GM12891 (cell line): ENCODE data around the gene OSGEP.

Source experiments
- DNase-seq: peaks from one replicate; pipeline ENCODE4 v3.0.0; 2011; ENCODE audit warnings: low spot score; ENCODE audit not compliant: insufficient read length
- FAIRE-seq: peaks from 2 replicates; lab custom pipeline; 2011; peaks lifted over from hg19 to GRCh38; lab: Jason Lieb, UNC
- PAX5 ChIP-seq: IDR thresholded peaks from 2 replicates; pipeline ENCODE4 v1.6.1; 2011; ENCODE audit warnings: low read length, moderate library complexity, mild to moderate bottlenecking; ENCODE audit not compliant: insufficient read depth, severe bottlenecking
- POLR2A ChIP-seq: IDR thresholded peaks from 2 replicates; pipeline ENCODE4 v1.6.1; 2011; ENCODE audit warnings: low read depth, low read length, control low read depth
- POLR2AphosphoS5 ChIP-seq: IDR thresholded peaks from 2 replicates; pipeline ENCODE4 v1.6.1; 2011; ENCODE audit warnings: low read depth, low read length, control low read depth
- POU2F2 ChIP-seq: IDR thresholded peaks from 2 replicates; pipeline ENCODE4 v1.6.1; 2011; ENCODE audit warnings: low read depth, mild to moderate bottlenecking, control low read depth, low read length, moderate library complexity
- SPI1 ChIP-seq: IDR thresholded peaks from 2 replicates; pipeline ENCODE4 v1.6.1; 2011; ENCODE audit warnings: low read depth, low read length, control low read depth
- TAF1 ChIP-seq: IDR thresholded peaks from 2 replicates; pipeline ENCODE4 v1.6.1; 2011; ENCODE audit warnings: low read depth, low read length, control low read depth

Gene OSGEP

DNA sequence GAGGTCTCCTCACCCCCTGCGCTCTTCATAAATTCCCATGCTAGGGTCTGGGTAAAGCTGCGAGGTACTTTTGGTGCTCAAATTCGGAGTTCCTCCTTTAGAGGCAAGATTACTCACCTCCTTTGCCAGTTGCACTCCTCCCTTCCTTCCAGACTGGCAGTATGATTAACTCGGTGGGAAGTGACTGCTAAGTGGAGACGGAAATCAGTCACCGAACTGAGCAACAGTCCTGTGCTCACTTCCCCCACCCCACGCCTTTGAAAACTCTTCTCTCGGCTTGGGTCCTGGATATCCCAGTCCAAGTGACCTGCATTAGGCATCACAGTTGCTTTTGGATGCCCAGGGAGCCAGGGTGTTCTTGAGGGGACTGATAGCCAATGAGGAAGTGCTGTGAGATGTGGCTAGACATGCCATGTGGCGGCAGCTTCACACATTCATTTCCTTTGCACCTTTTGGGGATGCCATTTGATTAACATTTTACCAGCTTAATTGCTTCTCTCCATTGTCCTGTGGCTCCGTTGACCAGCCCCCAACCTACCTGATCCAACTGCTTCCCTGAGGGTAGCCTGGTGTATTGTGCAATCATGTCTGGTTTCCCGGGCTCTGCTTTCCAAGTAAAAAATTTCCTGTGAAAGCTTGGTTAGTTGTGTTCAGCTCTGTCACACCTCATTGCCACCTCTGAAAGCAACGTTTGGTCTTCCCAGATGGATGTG is 15.4 kb upstream of the OSGEP start:
- DNase-seq (peak; percentile 34), FAIRE-seq (peak; percentile 55)
- TF ChIP-seq POLR2AphosphoS5 (no peak), POU2F2 (no peak), TAF1 (no peak), POLR2A (no peak), SPI1 (peak; percentile 83)

DNA sequence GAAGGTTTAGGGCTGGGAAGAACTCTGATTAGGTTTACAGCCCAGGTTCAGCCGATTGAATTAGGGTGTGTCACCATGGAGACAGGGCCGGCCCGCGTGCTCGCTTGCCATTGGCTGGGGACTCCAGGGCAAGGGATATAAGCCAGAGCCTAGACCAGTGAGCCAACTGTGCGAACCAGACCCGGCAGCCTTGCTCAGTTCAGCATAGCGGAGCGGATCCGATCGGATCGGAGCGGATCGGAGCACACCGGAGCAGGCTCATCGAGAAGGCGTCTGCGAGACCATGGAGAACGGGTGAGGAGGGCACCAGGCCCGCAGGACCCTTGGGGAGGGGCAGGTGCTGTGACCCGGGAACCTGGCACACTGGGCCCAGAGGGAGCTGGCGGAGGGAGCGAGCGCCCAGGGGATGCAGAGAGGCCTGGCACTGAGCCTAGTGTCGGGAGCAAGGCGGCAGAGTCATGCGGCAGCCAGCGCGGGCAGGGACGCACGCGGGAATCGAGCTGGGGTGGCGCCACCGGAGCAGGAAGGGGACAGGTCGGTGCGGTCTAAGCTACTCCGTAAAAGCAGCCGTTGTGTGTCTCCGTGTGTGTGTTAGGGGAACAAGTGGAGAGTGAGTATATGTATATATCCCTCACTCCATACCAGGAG is 14.8 kb upstream of the OSGEP start, which contains the start of gene PNP:
PNP (plus strand) TSS at position 165 of the 648 bp plus-strand sequence; CDS start at position 284, 119 bp downstream.
- TF ChIP-seq POU2F2 (peak; percentile 90), SPI1 (no peak), PAX5 (no peak), POLR2AphosphoS5 (peak; percentile 99), POLR2A (peak; percentile 99), TAF1 (peak; percentile 96)
- FAIRE-seq: peak; percentile 94
- peak; percentile 91 for DNase-seq

DNA sequence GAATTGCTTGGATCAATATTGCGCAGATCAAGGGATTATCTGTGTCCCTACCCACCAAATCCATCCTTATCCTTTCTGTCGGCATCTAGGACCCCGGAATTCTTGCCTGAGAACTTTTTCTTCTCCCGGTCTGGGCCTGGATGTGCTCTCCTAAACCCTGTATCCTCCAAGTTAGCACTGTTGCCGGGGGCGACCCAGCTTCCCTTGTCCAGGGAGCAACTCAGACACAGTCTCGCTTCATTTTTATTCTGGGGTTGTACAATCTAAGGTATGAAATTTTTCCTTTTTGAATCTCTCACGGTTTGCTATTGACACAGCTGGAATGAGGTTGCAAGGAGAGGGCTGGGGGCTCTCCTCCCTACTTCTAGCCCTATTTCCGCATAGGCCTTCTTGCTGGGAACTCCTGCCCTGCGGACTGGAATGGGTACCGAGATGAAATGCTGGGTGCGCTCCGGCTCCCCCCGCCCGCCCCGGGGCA is 14.2 kb upstream of the OSGEP start:
- no peak for FAIRE-seq
- no peak for DNase-seq
- TF ChIP-seq POLR2AphosphoS5 (no peak), POU2F2 (no peak), POLR2A (no peak), SPI1 (no peak), TAF1 (no peak), PAX5 (no peak)

DNA sequence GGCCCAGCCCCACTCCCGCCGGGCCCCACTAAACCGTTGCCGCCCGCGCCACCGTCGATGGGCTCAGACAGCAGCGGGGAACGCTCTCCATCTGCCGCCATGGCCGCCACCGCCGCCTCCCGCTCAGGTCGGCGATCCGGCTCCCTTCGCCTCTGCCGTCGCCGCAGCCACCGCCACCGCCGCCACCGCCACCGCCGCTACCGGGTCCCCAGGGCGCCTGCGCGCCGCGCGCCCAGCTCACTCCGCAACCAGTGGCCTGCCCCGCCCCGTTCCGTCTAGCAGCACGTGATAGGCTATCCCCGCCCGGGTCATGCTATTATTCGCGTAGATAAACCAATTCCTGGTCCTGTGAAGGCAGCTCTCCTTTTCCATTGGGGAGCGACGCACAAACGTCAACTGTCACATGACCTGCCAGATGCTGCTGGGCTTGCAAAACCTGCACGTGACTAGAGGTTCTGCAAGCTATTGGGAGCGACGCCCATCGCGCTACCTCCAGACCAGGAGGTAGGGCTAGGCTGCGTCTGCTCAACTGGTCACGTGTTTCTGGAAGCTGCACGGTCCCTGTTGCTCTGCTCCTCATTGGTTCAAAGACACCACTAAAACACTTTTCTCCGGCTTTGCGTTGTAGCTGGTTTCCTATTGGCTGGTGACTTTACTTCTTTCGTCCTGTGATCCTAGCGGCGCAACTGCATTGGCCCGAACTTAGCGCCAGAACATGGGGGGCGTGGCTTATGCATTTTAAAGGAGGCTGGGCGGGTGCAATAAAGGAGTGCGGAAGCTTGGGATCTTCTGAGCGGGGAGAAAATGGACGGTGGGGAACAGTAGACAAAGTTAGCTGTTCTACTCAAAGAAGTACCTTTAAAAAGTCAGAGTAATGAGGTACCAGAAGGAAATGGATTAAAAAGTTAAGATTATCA is 6.9 kb upstream of the OSGEP start, which contains the start of gene PIP4P1:
PIP4P1 (minus strand) TSS at position 210 of the 917 bp plus-strand sequence; CDS start at position 101, 109 bp downstream.
- TF ChIP-seq POLR2AphosphoS5 (peak; percentile 73), POLR2A (peak; percentile 83), SPI1 (no peak), TAF1 (peak; percentile 56; the same call in 1 of the 2 replicates), POU2F2 (peak; percentile 93), PAX5 (no peak)

DNA sequence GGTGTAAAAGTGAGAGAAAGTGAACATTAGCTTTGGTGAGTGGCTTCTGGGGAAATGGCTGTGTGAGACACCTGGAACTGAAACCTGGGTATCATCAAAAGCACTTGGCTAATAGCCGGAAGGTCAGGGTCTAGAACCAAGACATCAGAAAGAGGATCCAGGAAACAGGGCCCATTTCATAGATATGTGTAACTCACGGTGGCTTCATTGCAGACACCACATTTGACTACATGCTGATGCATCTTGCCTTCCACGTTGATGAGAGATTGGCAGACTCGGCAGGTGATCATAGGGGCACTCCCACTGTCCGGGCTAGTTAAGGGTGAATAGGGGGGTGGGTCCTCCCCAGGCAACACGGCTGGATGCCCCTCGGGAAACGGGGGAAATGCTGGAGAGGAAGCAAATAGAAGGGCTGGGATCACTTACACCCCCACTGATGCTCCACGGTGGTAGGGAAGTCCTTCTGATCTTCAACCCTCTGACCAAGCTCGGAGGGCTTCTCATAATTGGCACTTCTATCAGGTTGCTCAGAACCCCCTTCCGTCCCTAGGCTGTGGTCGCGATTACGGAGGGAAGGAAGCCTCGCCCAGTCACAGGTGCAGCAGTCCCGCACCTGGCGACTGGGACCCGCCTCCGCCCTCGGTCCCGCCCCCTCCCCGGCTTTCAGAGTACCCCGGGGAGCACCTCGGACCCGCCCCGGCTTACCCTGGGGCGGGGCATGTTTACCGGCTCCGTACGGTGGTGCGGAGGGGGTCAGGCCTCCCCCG is 6.0 kb upstream of the OSGEP start:
- peak; percentile 20 for FAIRE-seq
- DNase-seq: no peak

More for the DNA sequence above, 6.9 kb upstream of the OSGEP start, which contains the start of gene PIP4P1:
- FAIRE-seq (peak; percentile 99), DNase-seq (peak; percentile 73)

DNA sequence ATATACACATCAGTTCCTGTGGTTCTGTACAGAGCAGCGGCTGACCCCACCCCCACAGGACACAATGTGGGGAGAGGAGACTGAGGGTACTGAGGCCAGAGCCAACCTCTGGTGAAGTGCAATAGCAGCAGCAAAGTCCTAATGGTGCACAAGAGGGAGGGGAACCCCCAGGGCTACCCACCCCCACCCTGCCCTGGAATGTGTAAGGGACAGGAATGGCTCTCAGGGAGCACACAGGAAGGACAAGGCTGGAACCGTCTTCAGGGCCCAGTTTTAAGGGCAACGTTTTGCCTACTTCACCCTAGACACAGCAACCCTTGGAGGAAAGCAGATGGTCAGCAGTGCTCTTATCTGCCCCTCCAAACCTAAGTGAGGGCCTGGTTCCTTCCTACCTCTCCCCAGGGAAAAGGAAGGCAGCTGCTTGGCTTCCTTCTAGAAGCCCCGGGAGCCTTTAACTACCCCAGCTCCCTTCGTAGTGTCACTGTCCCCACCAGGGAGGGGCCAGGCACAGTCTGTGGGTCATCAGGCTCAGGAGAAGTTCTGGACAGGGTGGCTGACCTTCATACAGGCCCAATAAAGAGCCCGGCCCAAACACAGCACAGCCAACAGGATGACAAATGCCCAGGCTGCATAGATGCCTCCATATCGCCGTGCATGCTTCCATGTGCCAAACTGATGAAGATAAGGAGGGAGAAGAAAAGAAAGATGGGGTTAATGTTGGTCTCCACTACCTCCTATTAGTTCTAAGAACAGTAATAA is 3.6 kb upstream of the OSGEP start:
- FAIRE-seq (no peak), DNase-seq (no peak)
- TF ChIP-seq POLR2AphosphoS5: peak; percentile 80
- no peak for TF ChIP-seq TAF1
- no peak for TF ChIP-seq POU2F2
- no peak for TF ChIP-seq SPI1
- no peak for TF ChIP-seq PAX5
- peak; percentile 47; the same call in 1 of the 2 replicates for TF ChIP-seq POLR2A

More for the DNA sequence above, 6.0 kb upstream of the OSGEP start:
- peak; percentile 70 for TF ChIP-seq SPI1
- TF ChIP-seq POU2F2: no peak

DNA sequence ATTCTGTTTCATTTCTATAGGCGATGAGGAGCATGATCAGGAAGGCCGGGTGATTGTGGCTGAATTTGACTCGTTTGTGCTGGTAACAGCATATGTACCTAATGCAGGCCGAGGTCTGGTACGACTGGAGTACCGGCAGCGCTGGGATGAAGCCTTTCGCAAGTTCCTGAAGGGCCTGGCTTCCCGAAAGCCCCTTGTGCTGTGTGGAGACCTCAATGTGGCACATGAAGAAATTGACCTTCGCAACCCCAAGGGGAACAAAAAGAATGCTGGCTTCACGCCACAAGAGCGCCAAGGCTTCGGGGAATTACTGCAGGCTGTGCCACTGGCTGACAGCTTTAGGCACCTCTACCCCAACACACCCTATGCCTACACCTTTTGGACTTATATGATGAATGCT is 2.4 kb upstream of the OSGEP start:
- peak; percentile 55 for TF ChIP-seq POLR2A
- 0 out of 2 replicates have a peak, but pooled peaks have one; percentile 15 for TF ChIP-seq POU2F2
- no peak for TF ChIP-seq SPI1
- TF ChIP-seq TAF1: no peak
- TF ChIP-seq POLR2AphosphoS5: peak; percentile 18; the same call in 1 of the 2 replicates
- no peak for TF ChIP-seq PAX5
- DNase-seq: no peak
- FAIRE-seq: no peak
